T-helper 1 cell treated with Interleukin-12 subunit alpha and Interleukin-12 subunit beta and Interleukin-4 antibody, amounts not matched to agents 30 ng/mL and 1 ng/mL, for 36 hours (primary cell): ENCODE data around the gene ST8SIA3. TPM values are rescaled to one million over a fixed set of nuclear protein-coding genes. Genes with fewer than 3 reads are reported as not detected.

Experiments used
- intact Hi-C: fragments of 100-400 bp; cut with micrococcal nuclease; formaldehyde crosslinking; loops from one replicate; pipeline ENCODE4 v1.15.1; 2024
- total RNA-seq: library from RNA; stranded (reverse); gene quantifications from 2 replicates; pipeline ENCODE4 v1.2.3, GENCODE V29; 2022

The ST8SIA3 gene, protein sequence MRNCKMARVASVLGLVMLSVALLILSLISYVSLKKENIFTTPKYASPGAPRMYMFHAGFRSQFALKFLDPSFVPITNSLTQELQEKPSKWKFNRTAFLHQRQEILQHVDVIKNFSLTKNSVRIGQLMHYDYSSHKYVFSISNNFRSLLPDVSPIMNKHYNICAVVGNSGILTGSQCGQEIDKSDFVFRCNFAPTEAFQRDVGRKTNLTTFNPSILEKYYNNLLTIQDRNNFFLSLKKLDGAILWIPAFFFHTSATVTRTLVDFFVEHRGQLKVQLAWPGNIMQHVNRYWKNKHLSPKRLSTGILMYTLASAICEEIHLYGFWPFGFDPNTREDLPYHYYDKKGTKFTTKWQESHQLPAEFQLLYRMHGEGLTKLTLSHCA
- total RNA-seq = not detected in 2 replicates

DNA sequence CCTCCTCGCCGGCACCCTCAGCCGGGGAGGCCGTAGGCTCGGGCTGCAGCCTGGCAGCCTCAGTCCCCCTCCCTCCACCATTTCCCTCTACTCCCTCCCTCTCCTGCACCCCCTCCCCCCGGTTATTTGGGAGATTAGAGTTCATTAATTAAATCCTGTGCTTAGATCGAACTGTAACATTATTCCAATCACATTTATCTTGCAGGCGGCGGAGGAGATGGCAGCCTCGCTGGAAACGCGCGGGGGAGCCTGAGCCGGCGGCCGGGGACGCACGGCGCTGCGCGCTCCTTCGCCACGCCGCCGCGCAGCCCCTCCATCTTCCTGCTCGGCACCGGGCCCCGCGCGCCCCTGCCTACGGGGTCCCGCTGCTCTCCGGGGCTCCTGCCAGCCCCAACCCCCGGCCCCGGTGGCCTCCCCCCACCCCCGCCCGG is at the start of gene ST8SIA3:
ST8SIA3 (plus strand) TSS at position 287 of the 431 bp plus-strand sequence. CDS start 290 bp downstream, outside the sequence.
- intact Hi-C loops = loop anchor here (5.0 kb wide), 2 partner anchors 80 to 95 kb away; no protein-coding TSS in a partner anchor

DNA sequence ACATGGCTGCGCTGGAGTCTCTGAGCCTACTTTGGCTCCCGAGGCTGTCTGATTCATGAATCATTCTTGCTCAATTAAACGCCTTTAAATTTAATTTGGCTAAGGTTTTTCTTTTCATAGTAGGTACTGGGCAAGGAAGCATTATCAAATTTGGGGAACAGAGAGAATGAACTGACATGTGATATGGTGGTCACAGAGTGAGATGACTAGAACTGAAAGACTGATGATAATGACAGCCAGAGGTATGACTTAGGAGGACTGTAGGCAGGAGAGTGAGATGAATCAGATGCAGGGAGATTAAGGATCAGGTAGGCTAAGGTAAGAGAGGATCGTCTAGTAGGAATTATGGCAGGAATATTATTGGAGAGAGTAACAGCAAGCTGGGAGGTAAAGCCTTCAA is 40.9 kb upstream of the ST8SIA3 start:
- intact Hi-C loops = no loop called here

DNA sequence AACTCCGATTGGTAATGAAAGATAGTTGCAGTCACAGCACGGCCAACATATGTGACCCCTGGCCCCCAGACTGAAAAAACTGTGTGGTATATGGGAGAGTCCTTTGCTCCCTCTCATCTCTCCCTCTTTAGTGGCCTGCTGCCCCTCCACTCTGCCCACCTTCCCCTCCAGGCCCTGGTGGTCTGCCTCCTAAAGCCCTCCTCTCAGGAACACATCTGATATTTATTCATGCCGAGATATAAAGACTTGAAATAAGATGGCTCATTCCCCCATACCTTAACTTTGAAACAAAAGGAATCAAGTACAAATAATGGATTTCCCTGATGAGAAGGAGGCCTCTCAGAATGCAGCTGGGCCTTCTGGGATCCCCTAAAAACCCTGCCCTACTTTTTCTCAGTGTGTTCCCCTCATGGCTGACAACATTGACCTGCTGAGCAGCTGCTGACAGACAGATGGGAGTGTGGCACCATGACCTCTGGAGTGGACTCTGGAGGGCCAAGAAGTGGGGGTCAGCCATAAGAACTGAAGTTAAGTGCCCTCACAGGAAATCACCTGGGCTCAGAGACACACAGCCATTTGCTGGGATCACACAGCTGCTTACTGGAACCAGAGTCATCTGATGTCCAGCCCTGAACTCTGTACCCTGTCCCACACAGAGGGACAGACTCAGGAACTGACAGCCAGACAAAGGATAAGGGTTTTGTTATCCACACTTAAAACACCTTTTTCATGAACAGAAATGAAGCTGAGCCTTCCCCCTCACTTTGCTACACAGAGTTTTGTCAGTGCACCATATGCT is 39.8 kb upstream of the ST8SIA3 start:
- intact Hi-C loops = no loop called here

DNA sequence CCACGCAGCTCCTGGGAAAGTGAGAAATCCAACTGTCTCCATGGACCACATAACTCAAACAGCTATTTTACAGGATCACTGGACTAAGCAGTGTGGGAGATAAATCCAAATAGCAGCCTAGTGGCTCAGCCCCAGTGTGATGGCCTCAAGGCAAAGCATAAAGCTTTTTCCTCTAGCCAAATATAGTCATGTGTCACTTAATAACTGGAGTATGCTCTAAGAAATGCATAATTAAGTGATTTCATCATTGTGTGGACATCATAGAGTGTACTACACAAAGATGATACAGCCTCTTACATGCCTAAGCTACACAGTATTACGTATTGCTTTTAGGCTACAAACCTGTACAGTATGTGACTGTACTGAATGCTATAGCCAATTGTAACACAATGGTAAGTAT is 31.8 kb upstream of the ST8SIA3 start:
- intact Hi-C loops = no loop called here

DNA sequence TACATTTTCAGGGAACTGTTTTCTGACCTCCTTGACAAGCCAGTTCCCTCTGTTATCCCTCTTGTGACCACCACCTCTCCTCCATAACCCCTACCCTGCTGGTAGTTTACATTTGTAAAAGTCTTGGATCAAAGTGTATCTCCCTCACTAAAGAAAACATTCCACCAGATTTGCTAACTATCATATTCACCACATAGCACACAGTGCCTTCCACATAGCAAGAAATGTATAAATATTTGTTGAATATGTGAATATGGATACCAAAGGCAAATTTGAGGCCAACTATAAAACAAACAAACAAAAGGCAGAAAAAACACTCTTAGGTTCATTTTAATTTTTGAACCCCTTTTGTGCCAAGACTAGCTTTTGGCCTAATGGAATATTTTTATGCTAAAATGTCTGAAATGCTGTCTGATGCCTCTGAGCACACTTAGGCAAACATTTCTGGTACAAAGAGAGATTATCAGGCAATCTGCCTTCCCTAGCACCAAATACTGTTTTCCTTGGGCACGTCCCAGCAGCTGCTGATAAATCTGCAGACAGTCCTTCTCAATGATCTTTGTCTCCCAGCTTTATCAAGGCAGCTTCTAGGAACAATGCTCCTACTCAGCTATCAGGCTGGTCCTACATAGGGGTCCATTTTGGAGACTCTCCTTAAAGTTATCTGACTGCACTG is 26.7 kb upstream of the ST8SIA3 start:
- intact Hi-C loops = no loop called here

DNA sequence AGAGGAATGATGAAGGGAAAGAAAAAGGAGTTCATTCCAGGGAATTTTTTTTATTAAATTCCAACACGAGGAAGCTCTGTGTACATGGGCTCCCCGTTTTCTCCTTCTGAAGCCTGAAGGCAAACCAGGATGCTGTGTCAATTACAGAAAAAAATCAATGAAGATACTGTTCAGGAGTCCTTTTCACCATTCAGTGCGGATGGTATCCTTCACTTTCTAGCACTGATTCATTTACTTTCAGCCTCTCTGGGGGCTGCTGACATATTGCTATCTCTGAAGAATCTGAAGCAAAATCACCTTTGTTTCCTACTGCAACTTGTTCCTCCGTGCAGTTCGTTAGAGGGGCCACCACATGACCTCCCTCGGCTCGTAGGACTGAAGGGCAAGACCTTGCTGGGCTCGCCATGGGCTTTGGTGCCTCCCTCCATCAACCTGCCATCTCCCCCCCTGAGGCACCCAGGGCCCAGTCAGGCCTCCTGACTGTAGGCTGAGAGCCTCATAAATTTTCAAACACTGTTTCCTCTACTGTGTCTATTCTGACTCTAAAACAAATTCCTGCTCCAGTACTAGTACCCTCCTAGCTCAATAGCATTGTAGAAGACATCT is 25.5 kb upstream of the ST8SIA3 start:
- intact Hi-C loops = no loop called here

DNA sequence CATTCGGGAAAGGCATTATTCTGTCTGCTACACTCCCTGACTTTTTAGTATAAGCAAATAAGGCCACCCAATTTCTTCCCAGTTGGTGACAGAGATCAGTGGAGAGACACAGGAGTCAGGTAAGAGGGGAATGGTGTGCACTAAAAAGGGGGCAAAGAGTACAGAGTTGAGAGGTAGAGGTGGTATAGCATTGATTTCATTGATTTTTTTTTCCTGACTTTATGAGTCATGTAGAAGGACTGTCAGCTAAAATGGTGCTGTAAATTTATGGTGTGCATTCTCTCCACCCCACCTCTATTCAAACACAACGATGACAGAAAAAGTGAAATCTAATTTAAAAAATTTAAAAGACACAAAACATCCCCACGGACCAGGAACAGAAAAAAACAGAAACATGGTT is 23.7 kb upstream of the ST8SIA3 start:
- intact Hi-C loops = no loop called here

DNA sequence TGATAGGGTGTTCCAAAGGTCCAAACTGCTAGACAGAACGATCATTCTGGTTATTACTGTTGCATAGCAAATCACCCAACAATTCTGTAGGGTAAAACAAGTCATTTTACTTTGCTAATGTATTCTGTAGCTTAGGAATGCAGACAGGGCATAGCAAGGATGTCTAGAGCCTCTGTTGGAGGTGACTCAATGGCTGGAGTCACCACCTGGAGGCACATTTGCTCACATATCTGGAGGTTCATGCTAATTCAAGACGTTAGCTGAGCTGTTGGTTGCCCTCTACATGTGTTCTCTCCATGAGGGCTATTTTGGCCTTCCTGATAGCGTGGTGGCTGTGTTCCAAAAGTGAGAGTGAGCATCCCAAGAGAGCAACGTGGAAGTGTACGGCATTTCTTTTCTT is 22.5 kb upstream of the ST8SIA3 start:
- intact Hi-C loops = no loop called here

DNA sequence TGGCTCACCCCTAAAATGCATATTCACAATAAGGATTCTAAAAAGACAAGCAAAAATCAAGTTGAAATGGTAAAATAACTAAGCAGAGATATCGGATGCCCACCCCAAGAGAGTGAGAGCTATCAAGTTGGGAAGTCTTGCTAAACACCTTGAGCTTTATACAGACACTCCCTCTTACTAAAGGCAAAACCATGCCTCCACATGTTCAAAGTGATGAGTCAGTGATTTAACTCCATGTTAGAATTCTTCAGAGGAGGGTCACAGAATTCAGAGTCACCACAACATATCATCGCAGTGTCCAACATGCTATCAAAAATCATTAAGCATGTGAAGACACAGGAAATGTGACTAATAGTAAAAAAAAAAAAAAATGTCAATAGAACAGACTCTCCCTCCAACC is 20.6 kb upstream of the ST8SIA3 start:
- intact Hi-C loops = no loop called here

DNA sequence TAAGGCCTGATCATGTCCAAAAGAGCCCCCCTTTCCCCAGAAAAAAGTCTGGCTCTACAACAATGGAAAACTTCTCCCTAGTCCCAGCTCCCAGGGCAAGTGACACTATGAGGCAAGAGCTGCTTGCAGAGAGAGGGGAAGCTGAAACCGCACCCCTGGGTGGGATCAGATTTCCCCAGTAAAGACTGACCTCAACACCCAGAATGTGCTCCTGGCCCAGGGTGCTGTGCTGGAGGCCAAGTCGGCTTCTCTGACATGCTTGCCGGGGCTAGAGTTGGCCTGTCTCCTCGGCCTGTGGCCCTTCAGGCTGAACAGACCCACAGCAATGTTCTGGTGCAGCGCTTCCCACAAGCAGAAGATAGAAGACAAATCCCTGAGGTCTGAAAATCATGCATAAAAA is 18.4 kb upstream of the ST8SIA3 start:
- intact Hi-C loops = no loop called here

DNA sequence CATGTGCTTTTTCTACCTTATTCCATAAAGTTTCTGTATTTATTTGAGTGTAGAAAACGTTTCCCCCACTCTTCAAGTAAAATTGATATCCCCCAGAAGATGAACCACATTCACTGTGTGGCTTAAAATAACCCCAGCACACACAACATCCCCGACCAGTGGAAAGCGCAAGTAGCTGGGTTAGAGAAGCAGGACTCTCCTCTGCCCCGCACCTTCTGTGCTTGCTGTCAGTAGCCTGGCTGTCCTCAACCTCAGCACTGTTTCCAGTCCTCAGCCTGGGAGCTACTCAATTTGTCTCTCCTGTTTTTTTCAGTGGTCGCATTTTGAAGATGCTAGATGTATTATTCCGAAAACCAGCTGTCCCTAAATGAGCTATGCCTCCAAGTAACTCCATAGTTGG is 18.0 kb upstream of the ST8SIA3 start:
- intact Hi-C loops = no loop called here

DNA sequence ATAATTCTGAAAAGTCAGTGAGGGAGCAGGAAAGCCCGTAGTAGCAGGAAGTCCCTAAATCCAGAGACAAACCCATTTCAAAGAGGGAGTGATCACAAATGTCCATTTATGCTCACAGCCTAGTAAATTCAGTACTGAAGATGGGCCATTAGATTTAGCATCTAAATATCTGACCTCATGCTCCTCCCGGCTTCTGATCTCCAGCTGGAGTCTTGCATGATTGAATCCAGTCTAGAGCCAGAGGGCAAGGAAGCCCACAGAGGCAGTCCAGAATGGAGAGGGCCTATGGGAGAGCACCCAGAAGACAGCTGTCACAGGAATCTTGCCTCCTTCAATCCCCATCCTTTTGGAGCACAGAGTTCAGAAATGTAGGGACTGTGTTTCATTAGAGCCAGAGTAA is 16.0 kb upstream of the ST8SIA3 start:
- intact Hi-C loops = no loop called here

DNA sequence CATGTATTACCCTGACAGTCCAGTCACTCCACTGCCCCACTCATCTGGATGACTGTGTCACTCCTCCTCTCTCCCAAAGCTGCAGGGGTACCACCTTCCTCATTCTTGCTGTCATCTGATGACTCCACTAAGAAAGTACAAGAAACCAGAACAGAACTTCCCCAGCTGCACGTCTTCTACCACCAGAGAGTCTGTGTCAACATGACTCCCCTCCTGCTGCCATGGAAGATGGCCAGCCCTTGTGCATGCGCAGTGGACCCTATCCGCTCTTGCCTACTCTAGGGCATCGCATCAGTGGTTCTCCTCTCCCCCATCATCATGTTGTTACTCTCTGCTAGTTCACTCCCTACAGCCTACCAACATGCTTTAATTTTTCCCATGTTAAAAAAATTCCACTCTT is 14.5 kb upstream of the ST8SIA3 start:
- intact Hi-C loops = no loop called here

DNA sequence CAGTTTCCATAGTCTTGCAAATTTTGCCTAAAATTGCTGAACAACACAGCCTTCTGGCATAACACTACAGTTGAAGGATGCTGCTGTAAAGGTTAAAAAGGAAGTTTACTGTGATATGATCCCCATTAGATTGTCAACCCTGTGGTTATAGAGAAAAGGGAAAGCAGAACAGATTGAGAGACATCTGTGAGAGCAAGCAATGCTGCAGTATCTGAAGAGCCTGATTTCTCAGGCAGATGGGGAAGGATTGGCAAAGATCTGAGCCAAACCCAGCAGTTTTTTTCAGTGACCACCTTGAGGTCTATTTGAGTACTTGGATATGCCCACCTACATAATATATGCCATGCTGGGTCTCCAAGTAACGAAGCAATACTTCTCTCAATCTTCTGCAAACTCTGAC is 8.5 kb upstream of the ST8SIA3 start:
- intact Hi-C loops = no loop called here

DNA sequence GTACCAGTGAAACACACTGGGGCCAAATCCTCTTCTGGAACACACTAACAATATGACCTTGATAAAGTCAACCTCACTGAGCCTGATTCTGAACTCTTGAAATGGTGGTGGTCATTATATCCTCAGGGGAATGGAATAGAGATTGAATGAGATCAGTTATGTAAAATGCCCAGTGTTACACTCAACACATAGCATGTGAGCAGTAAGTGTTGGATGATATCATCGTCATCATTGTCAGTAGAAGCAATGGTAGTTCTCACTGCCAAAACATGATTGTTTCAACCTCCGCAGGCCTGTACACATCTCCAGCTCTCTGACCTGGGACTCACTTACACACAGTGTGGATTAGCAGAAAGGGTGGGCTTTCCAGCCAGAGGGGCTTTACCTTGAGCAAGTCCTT is 5.5 kb upstream of the ST8SIA3 start:
- intact Hi-C loops = no loop called here

DNA sequence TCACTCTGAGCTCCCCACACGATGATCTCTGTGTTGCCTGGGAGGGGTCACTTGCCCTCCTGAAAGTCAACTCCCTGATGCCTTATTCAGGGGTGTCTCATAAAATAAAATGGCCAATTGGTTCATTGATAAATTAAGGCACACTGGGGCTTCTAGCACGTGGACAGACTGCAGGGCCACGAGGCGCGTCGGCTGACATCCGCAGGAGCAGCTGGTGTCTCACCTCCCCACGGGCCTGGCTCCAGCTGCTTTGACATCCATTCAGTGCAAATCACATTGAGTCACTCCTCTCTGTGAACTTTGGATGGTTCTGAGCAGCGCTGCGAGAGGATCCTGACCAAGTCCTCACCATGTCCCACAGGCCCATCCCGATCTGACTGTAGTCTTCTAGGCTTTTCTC is 4.6 kb upstream of the ST8SIA3 start:
- intact Hi-C loops = no loop called here

DNA sequence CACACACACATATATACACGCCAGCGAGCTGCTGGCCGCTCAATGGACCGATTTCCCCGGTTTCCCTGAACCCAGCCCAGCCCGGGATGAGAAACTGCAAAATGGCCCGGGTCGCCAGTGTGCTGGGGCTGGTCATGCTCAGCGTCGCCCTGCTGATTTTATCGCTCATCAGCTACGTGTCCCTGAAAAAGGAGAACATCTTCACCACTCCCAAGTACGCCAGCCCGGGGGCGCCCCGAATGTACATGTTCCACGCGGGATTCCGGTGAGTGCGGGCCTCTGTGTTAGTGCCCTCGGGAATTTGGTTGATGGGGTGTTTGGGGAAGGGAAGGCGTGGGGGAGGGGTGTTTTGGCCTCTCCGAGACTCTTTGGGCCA is 392 bp downstream of the ST8SIA3 start:
- intact Hi-C loops = loop anchor here (5.0 kb wide), 2 partner anchors 80 to 95 kb away; no protein-coding TSS in a partner anchor

DNA sequence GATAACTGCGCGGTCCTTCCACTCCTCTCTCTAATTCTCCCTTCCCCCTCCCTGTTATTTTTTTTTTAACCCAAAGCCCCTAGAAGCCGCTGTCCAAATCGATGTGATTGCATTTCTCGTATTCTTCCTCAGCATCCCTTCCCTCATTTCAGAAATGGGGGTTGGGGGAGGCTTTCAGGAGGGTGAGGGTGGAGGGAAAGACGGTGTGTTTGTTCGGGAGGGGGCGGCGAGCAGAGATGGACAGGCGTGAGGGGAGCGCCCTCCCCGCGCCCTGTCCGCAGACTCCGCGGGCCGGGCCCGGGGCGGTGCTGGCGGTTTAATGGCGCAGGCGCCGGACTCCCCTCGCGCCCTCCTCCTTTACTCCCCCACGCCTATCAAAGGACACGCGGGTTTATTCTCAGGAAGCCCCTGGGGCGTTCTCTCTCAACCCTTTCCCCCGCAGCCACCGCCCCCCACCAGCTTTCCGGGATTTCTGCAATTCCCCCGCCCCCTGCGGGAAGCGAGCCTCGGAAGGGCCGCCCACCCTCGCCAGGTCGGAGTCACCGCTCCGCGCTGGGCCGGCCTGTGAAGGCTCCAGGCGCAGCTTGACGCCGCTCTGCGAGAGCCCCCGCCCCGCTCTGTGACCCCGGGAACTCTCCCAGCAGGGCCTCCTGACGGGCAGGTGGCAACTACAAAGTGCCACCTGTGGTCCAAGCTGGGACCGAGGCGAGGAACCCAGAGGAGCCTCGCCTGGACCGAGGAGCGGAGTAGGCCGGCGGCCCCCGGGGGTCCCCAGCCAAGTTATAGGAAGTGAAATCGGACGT is 981 bp downstream of the ST8SIA3 start:
- intact Hi-C loops = loop anchor here (5.0 kb wide), 2 partner anchors 79 to 94 kb away; no protein-coding TSS in a partner anchor

DNA sequence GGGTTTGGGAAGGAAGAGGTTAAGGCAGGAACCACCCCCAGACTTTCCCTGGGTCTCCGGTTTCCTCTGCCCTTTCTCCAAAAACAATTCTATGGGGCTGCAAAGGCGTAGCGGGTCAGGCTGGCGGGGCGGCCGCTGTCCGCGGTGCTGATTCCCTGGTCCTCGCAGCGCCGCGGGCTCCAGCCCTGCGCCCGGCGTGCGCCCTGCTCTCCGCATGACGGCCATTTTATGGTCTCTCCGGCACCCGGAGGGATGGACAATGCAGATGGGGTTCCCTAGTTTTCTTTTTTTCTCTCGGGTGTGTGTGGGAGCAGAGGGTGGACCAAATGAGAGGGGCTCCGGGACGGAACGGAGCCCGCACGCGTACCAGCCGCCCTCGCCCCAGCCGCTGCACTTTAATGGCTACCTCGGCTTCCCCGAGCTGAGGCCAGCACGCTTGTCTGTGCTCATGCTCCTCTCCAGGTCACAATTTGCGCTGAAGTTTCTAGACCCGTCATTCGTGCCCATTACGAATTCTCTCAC is 1.6 kb downstream of the ST8SIA3 start:
- intact Hi-C loops = loop anchor here (5.0 kb wide), 2 partner anchors 78 to 93 kb away; no protein-coding TSS in a partner anchor

DNA sequence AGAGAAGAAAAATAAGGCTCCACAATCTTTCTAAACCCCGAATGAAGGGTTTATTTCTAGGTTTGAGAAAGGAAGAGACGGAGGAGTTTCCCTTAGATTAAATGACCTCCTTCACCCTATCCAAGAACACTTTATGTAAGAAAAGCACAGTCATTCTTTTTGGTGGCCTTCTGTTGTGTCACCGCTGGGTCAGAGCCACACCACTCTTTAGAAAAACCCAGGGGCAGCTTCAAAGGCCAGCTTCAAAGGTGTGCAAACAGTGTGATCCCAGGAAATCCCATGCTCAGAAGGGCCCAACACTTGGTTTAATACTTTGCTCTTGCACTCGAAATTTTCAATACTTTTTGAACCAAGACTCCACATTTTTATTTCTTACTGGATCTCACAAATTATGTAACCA is 7.1 kb downstream of the ST8SIA3 start:
- intact Hi-C loops = no loop called here
